ENCODE results near the gene PDXDC1.
"Not testable (repeated sequence)": the region's sequence is repeated elsewhere in the genome, so short reads cannot be mapped to it uniquely, and the experiment has no call there.

The PDXDC1 gene

DNA sequence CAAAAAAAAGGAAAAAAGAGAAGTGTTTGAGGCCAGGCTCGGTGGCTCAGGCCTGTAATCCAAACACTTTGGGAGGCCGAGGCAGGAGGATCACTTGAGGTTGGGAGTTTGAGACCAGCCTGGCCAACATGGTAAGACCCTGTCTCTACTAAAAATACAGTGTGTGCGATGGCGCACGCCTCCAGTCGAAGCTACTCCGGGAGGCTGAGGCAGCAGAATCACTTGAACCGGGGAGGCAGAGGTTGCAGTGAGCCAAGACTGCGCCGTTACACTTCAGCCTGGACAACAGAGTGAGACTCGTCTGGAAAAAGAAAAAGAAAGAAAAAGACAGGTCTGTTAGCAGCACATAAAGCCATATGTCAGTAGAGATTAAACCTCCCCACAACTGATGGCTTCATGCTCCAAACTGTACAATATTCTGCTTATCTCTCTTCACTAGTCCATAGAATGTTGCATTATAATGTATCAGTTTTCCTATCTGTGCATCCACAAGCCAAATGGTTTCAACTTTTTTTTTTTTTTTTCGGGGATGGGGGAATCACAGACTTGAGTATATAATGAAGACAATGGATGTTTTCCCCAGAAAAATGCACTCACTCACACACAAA is 3.1 kb upstream of the PDXDC1 start:
- not testable (repeated sequence) for DNase-seq

DNA sequence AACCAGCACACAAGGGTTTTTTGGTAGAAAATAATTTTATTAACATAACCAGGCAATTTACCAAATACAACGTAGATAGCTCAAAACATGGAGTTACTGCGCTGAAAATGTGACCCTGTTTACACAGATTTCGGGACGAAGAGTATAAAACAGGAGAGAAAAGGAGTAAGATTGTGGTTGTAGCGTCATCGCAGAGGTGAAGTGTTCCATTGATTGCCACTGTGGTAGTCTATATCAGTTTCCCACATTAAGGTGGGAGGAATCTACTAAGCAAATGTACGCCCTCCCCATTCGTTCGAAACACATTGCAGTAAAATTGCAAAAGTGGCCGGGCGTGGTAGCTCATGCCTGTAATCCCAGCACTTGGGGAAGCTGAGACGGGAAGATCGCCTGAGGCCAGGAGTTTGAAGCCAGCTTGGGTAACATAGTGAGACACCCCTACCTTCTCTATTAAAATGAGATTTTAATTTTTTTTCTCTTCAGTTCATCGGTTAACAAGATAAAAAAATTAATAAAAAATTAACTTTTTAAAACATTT is 972 bp upstream of the PDXDC1 start:
- not testable (repeated sequence) for DNase-seq

DNA sequence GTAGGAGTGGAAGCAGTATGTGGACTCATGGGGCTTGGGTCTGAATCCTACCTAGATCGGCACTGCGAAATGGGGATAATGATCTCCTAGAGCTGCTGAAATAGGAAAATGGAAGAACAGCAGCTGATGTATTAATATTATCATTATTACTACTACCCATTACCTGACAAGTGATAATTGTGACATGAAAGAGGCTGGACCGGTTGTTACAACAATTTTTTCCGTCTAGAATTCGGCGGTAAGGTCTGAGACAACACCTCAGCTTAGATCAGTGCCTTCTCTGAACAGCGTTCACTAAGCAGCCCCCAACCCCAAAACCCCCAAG is 533 bp upstream of the PDXDC1 start:
- not testable (repeated sequence) for DNase-seq

DNA sequence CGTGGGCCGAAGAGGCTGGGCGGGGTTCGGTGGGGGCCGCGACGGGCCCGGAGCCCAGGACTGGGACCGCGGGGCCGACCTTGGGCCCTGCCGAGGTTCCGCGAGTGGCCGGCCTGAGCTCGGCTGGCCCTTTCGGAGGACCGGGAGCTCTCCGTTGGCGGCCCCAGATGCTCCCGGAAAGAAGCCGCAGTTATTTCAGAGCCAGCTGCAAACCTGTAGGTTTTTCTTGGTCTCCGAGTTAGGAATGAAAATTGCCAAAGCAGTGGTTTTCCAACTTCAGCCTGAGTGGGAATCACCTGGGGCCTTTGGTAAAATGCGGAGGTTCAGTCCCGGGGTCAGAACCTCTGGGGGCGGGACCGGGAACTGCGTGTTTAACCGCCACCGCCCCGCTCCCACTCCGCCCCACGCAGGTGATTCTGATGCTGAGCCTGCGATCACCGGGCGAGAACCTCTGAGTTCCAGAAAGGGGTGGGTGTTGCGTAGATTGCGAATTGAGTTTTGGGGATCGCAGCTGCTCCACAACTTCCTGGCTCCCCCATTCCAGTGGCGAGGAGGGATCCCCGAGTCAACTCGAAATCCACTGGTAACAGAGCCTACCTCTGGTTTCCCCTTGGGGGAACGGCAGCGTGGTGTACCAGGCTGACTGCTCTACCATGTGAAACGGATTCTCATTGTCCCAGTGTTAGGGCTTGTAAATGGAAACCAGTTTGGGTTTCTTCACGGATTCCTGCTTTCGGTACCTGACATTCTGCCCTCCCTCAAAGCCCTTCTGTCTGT is 780 bp downstream of the PDXDC1 start:
- peak in 35 of 56 donors; percentile 17 to 67 (median 44) for DNase-seq

DNA sequence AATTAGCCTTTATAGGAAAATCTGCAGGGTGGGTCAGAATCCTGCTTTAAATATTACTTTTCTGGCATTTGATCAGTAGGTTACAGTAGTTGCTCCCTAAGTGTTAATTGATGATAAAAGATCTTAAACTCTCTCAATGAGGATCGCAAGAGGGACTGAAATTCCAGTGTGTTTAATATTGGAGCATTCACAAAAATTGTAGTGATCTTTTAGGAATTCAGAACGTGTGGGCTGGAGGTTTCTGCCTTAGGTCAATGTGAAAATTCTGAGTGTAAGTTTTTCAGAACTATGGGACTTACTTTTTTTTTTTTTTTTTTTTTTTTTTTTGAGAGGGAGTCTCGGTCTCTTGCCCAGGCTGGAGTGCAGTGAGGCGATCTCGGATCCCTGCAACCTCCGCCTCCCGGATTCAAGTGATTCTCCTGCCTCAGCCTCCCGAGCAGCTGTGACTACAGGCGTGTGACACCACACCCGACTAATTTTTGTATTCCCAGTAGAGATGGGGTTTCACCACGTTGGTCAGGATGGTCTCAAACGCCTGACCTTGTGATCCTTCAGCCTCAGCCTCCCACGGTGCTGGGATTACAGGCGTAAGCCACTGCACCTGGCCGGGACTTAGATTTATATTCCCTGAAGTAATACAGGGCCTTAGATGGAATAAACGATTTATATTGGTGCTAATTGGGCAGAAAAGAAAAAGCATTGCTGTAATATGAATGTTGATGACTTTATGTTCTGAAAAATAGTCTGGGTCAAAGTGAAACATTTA is 2.3 kb downstream of the PDXDC1 start:
- not testable (repeated sequence) for DNase-seq

DNA sequence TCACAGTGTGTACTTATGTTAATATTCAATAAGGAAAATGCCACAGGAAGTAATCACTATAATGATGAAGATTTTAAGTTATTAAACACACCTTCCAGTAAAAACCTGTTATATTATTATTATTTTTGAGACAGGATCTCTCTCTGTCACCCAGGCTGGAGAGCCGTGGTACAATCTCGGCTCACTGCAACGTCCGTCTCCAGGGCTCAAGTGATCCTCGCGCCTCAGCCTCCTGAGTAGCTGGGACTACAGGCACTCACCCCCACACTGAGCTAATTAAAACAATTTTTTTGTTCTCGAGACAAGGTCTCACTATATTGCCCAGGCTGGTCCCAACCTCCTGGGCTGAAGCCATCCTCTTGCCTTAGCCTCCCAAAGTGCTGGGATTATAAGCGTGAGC is 3.5 kb downstream of the PDXDC1 start:
- not testable (repeated sequence) for DNase-seq

DNA sequence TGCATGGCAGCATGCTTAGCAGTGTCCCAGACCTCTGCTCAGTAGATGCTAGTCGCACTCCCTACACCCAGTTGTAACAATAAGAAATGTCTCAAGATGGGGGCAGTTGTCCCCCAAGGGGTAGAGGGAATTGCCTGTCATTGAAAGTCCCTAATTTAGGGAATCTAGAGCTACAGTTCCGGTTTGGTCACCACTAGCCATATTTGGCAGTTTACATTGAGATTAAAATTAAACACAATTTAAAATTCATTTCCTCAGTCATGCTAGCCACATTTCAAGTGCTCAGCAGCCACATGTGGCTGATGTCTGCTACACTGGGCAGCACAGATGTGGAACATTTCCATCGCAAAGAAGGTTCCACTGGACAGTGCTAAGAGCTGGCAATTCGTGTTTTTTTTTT is 4.1 kb downstream of the PDXDC1 start:
- DNase-seq = not testable (repeated sequence)

DNA sequence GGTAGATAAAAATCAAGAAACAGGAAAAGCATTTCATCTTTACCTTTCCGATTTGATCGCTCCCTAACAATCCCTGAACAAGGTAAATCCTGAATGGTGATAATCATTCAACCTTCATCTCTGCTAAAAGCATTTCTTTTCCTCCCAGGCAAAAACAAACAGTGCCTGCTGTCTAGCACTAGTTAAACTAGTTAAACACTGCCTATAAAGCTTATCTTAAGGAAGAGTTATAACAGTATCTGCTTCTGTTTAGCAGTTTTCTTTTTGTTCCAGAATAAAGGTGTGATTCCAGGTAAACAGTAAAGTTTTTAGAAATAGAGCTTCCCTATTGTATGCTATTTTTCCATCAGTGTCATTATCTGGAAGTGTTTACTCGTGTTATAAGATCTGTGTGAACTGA is 6.4 kb downstream of the PDXDC1 start:
- not testable (repeated sequence) for DNase-seq

DNA sequence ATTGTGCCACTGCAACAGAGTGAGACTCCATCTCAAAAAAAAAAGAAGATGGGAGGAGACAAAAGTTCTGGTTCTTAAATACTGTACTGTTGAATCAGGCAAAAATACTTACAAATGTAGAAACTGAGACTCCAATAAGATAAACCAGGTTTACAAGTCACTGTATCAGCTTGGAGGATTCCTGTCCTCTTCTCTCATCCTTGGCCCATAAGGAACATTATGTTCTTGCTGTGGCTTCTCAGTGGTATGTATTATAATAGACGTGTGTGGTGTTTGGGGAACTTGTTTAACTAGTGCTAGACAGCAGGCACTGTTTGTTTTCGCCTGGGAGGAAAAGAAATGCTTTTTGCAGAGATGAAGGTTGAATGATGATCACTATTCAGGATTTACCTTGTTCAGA is 7.7 kb downstream of the PDXDC1 start:
- not testable (repeated sequence) for DNase-seq

DNA sequence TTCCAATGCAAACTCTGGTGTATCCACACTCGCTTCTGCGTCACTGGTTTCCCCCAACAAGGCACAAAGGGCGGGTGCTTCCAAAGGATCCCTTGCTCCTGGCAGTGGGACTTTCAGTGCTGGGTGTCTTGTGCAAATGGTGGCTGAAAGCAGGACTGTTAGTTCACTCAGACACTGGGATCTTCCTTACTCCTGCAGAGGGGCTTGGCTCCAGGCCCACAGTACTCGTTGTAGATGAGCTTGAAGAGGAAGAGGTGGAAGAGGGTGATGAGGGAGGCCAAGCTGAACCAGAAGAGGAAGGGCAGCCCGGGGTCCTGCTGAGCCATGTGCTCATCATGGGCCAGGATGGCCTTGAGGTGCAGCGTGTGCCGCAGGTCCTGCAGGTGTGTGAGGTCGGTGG is 13.3 kb downstream of the PDXDC1 start:
- not testable (repeated sequence) for DNase-seq

DNA sequence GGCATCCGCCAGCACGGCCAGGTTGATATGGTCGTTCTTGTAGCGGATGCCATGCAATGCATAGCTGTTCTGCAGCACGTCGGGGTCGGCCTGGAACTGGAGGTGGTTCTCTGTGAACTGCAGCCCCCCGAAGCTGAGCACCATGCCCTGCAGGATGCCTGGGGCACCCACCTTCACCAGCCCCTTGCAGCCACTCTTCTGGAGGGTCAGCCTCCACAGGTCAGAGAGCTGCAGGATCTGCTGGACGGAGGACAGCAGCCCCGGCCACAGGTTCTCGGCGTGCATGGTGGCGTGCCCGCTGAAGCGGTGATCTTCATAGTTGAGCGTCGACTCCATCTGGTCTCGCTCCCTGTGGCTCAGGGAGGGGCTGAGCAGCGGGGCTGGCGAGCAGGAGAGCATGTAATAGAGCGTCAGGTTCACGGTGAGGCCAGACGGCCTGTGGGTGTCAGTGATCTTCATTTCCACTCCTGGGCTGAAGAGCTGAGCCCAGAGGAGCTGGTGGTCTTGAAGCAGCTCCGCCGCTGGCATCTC is 13.9 kb downstream of the PDXDC1 start:
- DNase-seq = not testable (repeated sequence)

DNA sequence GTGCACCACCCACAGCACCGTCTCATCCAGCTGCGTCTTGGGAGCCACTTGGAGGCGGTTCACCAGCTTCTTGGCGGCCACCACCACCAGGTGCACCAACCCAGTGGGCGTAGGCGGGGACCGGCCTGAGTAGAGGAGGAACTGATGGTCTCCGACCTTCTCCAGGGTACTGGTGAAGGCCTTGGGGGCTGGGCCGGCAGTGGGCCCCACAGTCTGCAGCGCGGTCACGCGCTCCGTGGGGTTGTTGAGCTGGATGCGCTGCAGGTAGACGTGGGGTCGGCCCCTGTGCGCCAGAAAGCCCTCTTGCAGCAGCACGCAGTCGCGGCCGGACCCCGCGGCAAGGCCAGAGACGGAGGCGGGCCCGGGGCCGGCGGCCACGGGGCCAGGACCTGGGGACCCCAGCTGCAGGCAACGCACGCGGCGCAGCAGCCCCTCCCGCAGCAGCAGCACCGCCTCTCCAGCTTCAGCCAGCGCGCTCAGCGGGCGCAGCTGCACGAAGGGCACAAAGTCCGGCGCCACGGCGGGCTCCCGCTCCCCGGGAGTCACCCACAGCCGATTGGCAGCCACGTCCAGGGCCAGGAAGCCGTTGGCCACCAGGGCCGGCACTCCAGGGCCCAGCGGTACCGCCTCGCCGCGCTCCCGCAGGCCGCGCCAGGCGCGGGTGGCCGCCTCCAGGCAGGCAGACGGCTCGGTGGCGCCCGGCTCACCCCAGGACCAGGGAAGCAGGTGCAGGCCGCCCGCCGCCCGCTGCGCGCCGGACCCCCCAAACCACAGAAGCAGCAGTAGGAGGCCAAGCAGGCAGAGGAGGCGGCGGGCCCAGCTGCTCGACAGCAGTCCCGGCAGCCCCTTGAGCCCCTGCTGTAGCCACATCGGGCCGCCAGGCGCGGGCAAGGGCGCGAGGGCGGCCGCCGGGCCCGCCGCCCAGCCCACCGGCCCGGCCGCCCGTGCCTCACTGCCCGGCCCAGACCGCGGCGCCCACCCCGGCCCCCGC is 14.8 kb downstream of the PDXDC1 start:
- peak in 7 of 56 donors; percentile 9 to 29 (median 20) for DNase-seq

DNA sequence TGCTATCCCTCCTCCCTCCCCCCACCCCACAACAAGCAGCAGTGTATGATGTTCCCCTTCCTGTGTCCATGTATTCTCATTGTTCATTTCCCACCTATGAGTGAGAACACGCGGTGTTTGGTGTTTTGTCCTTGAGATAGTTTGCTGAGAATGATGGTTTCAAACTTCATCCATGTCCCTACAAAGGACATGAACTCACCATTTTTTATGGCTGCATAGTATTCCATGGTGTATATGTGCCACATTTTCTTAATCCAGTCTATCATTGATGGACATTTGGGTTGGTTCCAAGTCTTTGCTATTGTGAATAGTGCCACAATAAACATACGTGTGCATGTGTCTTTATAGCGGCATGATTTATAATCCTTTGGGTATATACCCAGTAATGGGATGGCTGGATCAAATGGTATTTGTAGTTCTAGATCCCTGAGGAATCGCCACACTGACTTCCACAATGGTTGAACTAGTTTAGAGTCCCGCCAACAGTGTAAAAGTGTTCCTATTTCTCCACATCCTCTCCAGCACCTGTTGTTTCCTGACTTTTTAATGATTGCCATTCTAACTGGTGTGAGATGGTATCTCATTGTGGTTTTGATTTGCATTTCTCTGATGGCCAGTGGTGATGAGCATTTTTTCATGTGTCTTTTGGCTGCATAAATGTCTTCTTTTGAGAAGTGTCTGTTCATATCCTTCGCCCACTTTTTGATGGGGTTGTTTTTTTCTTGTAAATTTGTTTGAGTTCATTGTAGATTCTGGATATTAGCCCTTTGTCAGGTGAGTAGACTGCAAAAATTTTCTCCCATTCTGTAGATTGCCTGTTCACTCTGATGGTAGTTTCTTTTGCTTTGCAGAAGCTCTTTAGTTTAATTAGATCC is 18.7 kb downstream of the PDXDC1 start:
- DNase-seq = not testable (repeated sequence)

DNA sequence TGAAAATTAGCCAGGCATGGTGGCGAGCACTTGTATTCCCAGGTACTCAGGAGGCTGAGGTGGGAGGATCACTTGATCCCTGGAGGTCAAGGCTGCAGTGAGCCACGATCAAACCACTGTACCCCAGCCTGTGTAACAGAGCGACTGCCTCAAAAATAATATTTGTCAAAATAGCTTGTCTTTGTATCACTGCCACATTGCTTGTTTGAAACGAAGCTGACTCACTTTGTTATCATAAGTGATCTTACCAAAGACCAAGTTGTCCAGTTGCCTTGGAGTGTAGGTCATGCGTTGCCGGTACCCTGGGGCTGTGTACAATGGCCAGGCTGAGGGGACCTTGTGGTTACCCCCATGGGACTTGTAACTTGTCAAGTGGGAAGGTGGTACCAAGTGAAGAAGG is 21.9 kb downstream of the PDXDC1 start:
- DNase-seq = not testable (repeated sequence)

DNA sequence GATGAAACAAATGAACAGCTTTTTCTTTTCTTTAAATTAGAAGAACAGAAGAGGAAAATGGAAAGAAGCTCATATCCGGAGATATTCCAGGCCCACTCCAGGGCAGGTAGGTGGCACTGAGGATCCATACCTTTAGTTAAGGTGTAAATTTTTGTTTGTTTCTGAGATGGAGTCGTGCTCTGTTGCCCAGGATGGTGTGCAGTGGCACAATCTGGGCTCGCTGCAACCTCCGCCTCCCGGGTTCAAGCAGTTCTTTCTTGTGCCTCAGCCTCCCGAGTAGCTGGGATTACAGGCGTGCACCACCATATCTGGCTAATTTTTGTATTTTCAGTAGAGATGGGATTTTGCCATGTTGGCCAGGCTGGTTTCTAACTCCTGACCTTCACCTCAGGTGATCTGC is 23.5 kb downstream of the PDXDC1 start:
- not testable (repeated sequence) for DNase-seq

DNA sequence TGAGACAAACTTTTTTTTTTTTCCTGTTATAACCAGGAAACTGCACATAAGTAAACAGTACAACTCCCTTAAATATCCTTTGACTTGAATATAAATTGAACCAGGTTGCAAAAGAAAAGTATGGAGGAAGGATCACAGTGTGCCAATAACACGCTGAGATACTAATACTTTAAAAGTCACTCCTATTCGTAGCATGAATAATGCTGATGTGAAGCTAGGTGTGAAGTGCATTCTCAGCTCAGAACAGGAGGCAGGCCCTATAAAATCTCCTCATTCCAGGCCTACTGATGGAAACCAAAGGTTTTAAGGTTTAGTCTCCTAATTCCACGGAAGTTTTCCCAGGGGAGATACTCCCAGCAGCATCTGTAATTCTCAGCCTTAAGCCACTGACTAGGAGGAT is 25.0 kb downstream of the PDXDC1 start:
- not testable (repeated sequence) for DNase-seq

DNA sequence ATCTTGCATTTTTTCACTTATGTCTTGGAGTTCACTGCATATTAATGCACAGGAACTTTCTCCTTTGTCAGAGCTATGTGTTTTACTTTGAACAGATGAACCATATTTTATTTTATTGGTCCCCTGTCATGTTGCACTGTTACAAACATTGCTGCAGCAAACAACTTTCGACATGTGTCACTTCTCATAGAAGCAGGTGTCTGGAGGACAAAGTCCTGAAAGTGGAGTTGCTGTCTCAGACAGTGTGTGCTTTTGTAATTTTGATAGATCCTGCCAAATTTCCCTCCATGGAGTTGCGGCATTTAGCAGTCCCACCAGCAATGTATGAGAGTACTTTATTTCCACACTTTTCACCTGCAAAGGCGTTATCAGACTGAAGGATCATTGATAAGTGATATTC is 27.6 kb downstream of the PDXDC1 start:
- DNase-seq = not testable (repeated sequence)

DNA sequence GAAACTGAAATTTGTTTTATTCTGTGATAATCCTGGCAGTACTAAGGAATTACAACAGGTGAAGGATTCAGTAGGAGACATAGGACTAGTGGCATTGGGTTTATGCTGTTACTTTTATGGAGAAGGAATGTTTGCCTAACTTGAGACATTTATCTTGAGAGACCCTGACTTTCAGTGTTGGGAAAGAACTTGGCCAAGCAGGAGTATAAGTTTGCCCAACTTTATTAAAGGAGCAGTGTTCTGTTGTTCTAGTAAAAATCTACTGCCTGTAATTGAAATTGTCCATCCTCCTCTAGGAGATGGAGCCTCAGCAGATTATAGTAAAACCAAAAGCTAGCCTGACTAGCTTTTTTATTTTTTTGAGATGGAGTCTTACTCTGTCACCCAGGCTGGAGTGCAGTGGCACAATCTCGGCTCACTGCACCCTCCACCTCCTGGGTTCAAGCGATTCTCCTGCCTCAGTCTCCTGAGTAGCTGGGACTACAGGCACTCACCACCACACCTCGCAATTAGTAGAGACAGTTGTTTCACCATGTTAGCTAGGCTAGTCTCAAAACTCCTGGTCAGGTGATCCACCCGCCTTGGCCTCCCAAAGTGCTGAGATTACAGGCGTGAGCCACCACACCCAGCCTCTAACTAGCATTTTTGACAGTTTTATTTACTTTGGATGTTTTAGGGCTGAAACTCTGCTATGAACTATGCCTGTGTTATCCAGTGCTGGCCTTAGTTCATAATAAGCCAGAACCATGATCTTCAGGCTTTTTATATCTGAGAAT is 30.7 kb downstream of the PDXDC1 start:
- DNase-seq = not testable (repeated sequence)

DNA sequence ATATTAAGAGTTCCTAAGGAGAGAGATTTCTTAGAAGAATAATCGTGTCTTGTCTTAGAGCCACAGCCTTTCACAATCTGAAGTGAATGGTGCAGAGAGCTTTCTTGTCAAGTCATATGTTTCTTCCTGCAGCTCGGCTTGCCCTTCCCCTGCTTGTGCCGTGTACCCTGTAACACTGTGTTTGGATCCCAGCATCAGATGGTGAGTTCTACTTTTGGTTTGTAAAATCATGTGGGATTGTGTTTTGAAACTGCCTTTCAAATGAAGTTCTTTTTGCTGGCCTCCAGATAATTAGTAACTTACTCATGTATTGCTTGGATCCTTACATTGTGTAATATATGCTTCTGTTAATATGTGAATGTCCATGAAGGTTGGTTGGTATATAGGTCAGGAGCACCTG is 33.8 kb downstream of the PDXDC1 start:
- DNase-seq = not testable (repeated sequence)

Measured in nucleus accumbens (tissue), 56 donors.